ENCODE results near the gene ADAMTS14. TPM values are rescaled to one million over a fixed set of nuclear protein-coding genes. Genes with fewer than 3 reads are reported as not detected.

The ADAMTS14 gene
- polyA plus RNA-seq, 1 donor (not counting 4 experiments of a cell fraction or from before 2014, with no cell fraction given): 0.09 TPM

DNA sequence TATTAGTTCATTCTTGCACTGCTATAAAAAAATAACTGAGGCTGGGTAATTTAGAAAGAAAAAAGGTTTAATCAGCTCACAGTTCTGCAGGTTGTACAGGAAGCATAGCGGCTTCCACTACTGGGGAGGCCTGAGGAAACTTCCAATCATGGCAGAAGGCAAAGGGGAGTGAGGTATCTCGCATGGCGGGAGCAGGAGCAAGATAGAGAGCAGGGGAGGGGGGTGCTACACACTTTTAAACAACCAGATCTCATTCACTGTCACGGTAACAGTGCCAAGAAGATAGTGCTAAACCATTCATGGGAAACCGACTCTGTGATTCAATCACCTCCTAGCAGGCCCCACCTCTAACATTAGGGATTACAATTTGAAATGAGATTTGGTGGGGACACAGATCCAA, 11.6 kb downstream of the ADAMTS14 start:
- no peak for FAIRE-seq
- no peak overlapping the region for H3K4me3 ChIP-seq (ENCODE audit: control insufficient read depth in 2 of 3, extremely low read depth in 1 of 3, insufficient read depth in 2 of 3, low read depth in 1 of 3, low read length in 3 of 3)

DNA sequence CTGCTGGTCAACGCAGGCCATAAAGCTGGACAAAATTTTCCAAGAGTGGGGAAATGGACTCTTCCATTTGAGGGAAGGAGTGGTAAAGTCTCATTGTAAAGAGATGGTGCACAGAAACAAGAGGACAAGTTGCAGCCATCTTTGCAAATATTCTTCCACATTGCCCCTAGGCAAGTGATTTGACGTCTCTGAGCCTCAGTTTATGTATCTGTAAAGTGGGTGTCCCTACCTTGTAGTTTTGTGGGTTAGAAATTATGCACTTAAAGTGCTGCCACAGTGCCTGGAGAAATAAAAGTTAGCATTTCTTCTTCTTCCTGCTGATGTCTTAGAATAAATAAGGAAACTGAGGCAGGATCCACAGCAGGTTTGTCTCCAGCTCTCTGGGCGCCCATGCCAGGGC, 12.1 kb downstream of the ADAMTS14 start:
- Histone ChIP-seq H3K27me3 (ENCODE audit: control insufficient read depth, extremely low read depth, insufficient read depth, low read length) (peaks cover 26% of the 10 kb centered on the region), H3K4me2 (ENCODE audit: control insufficient read depth, extremely low read depth, insufficient read depth, low read depth, low read length) (no peak overlapping the region), H2AFZ (ENCODE audit: control insufficient read depth, low read length) (no peak overlapping the region), H3K4me1 (ENCODE audit: control insufficient read depth, extremely low read depth, insufficient read depth, low read length) (peaks cover 4% of the 10 kb centered on the region), H3K9ac (ENCODE audit: control insufficient read depth, extremely low read depth, insufficient read depth, low read length) (no peak overlapping the region), H3K9me3 (ENCODE audit: control insufficient read depth, low read depth, low read length) (no peaks in the 10 kb centered on the region), H3K4me3 (ENCODE audit: control insufficient read depth in 2 of 3, extremely low read depth in 1 of 3, insufficient read depth in 2 of 3, low read depth in 1 of 3, low read length in 3 of 3) (no peak overlapping the region), H3K36me3 (ENCODE audit: control insufficient read depth in 2 of 2, extremely low read depth in 1 of 2, insufficient read depth in 2 of 2, low read length in 2 of 2) (no peaks in the 10 kb centered on the region), H4K20me1 (ENCODE audit: control insufficient read depth, extremely low read depth, insufficient read depth, low read length) (no peaks in the 10 kb centered on the region), H3K27ac (ENCODE audit: control insufficient read depth, insufficient read depth, low read length) (no peak overlapping the region), H3K9me1 (ENCODE audit: control insufficient read depth, extremely low read depth, insufficient read depth, low read length) (no peaks in the 10 kb centered on the region), H3K79me2 (ENCODE audit: control insufficient read depth, insufficient read depth, low read length) (no peaks in the 10 kb centered on the region)
- TF ChIP-seq EZH2 (IDR thresholded peaks at IDR 0.05; ENCODE audit: low read length): no peak
- TF ChIP-seq, protein P1, sequence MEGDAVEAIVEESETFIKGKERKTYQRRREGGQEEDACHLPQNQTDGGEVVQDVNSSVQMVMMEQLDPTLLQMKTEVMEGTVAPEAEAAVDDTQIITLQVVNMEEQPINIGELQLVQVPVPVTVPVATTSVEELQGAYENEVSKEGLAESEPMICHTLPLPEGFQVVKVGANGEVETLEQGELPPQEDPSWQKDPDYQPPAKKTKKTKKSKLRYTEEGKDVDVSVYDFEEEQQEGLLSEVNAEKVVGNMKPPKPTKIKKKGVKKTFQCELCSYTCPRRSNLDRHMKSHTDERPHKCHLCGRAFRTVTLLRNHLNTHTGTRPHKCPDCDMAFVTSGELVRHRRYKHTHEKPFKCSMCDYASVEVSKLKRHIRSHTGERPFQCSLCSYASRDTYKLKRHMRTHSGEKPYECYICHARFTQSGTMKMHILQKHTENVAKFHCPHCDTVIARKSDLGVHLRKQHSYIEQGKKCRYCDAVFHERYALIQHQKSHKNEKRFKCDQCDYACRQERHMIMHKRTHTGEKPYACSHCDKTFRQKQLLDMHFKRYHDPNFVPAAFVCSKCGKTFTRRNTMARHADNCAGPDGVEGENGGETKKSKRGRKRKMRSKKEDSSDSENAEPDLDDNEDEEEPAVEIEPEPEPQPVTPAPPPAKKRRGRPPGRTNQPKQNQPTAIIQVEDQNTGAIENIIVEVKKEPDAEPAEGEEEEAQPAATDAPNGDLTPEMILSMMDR (optimal IDR thresholded peaks at IDR 0.05 in 1 of 3, IDR thresholded peaks at IDR 0.05 in 1 of 3, conservative IDR thresholded peaks at IDR 0.05 in 1 of 3; ENCODE audit: extremely low read depth in 1 of 3, insufficient read depth in 2 of 3, low read length in 3 of 3): no peak
- FAIRE-seq: no peak
- no peak for DNase-seq (ENCODE audit: low read depth, low spot score)
- dilution Hi-C loops (cut with MboI; ENCODE audit: extremely low pct_ligation_motif_present, low sequenced_read_pairs): no loop called here

More for the DNA sequence above, 11.6 kb downstream of the ADAMTS14 start:
- TF ChIP-seq EZH2 (IDR thresholded peaks at IDR 0.05; ENCODE audit: low read length): no peak
- TF ChIP-seq, protein P1 (optimal IDR thresholded peaks at IDR 0.05 in 1 of 3, IDR thresholded peaks at IDR 0.05 in 1 of 3, conservative IDR thresholded peaks at IDR 0.05 in 1 of 3; ENCODE audit: extremely low read depth in 1 of 3, insufficient read depth in 2 of 3, low read length in 3 of 3): no peak
- no peaks in the 10 kb centered on the region for H3K9me1 ChIP-seq (ENCODE audit: control insufficient read depth, extremely low read depth, insufficient read depth, low read length)
- DNase-seq (ENCODE audit: low read depth, low spot score): no peak
- H4K20me1 ChIP-seq (ENCODE audit: control insufficient read depth, extremely low read depth, insufficient read depth, low read length): no peaks in the 10 kb centered on the region
- H3K79me2 ChIP-seq (ENCODE audit: control insufficient read depth, insufficient read depth, low read length): no peaks in the 10 kb centered on the region
- H2AFZ ChIP-seq (ENCODE audit: control insufficient read depth, low read length): no peak overlapping the region
- H3K4me2 ChIP-seq (ENCODE audit: control insufficient read depth, extremely low read depth, insufficient read depth, low read depth, low read length): no peak overlapping the region
- no peak overlapping the region for H3K9ac ChIP-seq (ENCODE audit: control insufficient read depth, extremely low read depth, insufficient read depth, low read length)
- no peaks in the 10 kb centered on the region for H3K9me3 ChIP-seq (ENCODE audit: control insufficient read depth, low read depth, low read length)
- H3K4me1 ChIP-seq (ENCODE audit: control insufficient read depth, extremely low read depth, insufficient read depth, low read length): peaks cover 4% of the 10 kb centered on the region
- H3K36me3 ChIP-seq (ENCODE audit: control insufficient read depth in 2 of 2, extremely low read depth in 1 of 2, insufficient read depth in 2 of 2, low read length in 2 of 2): no peaks in the 10 kb centered on the region
- peaks cover 28% of the 10 kb centered on the region for H3K27me3 ChIP-seq (ENCODE audit: control insufficient read depth, extremely low read depth, insufficient read depth, low read length)
- H3K27ac ChIP-seq (ENCODE audit: control insufficient read depth, insufficient read depth, low read length): no peak overlapping the region
- dilution Hi-C loops (cut with MboI; ENCODE audit: extremely low pct_ligation_motif_present, low sequenced_read_pairs): no loop called here
